ENCODE measurements around the gene FAM124A. TPM values are rescaled to one million over a fixed set of nuclear protein-coding genes. Genes with fewer than 3 reads are reported as not detected.

FAM124A gene
- total RNA-seq, 1 experiment from 2014 or later = 3.1 TPM

GRCh38 chr13:51246418-51247277, 24.4 kb downstream of the FAM124A start:
- POLR2A ChIA-PET = interaction anchor here (1.7 kb wide), 1 partner anchor 207 kb away, joined by 3 read pairs; no protein-coding TSS in a partner anchor

GRCh38 chr13:51249255-51249654, 27.1 kb downstream of the FAM124A start:
- H2AFZ ChIP-seq (ENCODE audit: low read depth, low read length, poor library complexity, severe bottlenecking) = no peak overlapping the region
- H3K36me3 ChIP-seq (ENCODE audit: control insufficient read depth in 1 of 2, insufficient read depth in 2 of 2, low read length in 2 of 2) = no peaks in the 10 kb centered on the region
- H3K27ac ChIP-seq (ENCODE audit: low read depth, low read length) = no peak overlapping the region
- no peak overlapping the region for H3K4me3 ChIP-seq (replicated peaks in 1 of 2; ENCODE audit: low read depth in 1 of 2, low read length in 2 of 2)
- intact Hi-C loops (cut with micrococcal nuclease) = no loop called here
- no peak for DNase-seq (ENCODE audit: low read depth, low spot score)
- BruUV-seq (replicated peaks) = no TSS peak
- no peaks in the 10 kb centered on the region for H3K9me2 ChIP-seq (ENCODE audit: insufficient read depth)
- no peaks in the 10 kb centered on the region for H3K79me2 ChIP-seq (ENCODE audit: insufficient read depth, low read length)
- peaks cover 0 to 6% of the 10 kb centered on the region in 2 experiments; a peak in 1 of 4 replicates for H3K4me1 ChIP-seq (ENCODE audit: control insufficient read depth in 1 of 2, insufficient read depth in 2 of 2, low read length in 2 of 2)
- POLR2A ChIA-PET = no interaction called here
- RAD21 ChIA-PET (ENCODE audit: low non-redundant PET in 1 of 2, low total read pairs in 2 of 2, uncharacterized antibody in 2 of 2, unreplicated experiment in 2 of 2) = no interaction called here
- no peaks in the 10 kb centered on the region for H4K20me1 ChIP-seq (ENCODE audit: insufficient read depth)
- H3K27me3 ChIP-seq (ENCODE audit: insufficient read depth, low read length) = no peaks in the 10 kb centered on the region
- ATAC-seq = no peak
- CTCF ChIA-PET = interaction anchor here (1.0 kb wide), 1 partner anchor 37 kb away, joined by 3 read pairs; no protein-coding TSS in a partner anchor
- no peak overlapping the region for H3K9ac ChIP-seq (ENCODE audit: low read length)
- H3K9me3 ChIP-seq (ENCODE audit: control insufficient read depth in 1 of 2, insufficient read depth in 1 of 2, low read depth in 1 of 2, low read length in 2 of 2) = no peaks in the 10 kb centered on the region
- H3K4me2 ChIP-seq (ENCODE audit: low read length) = no peak overlapping the region
- TF ChIP-seq ATF3 (IDR thresholded peaks at IDR 0.05) (no peak), EZH2phosphoT487 (IDR thresholded peaks at IDR 0.05; ENCODE audit: borderline replicate concordance) (no peak), ZNF274 (IDR thresholded peaks at IDR 0.05; ENCODE audit: low read depth, low read length) (no peak), RAD21 (IDR thresholded peaks at IDR 0.05; ENCODE audit: low read depth) (no peak), TCF7L2 (IDR thresholded peaks at IDR 0.05; ENCODE audit: borderline replicate concordance, extremely low read depth, insufficient read depth, insufficient read length) (no peak), CBX3 (IDR thresholded peaks at IDR 0.05; ENCODE audit: low read depth) (no peak), MAX (IDR thresholded peaks at IDR 0.05) (no peak), SIN3A (IDR thresholded peaks at IDR 0.05; ENCODE audit: low read depth) (no peak)
- TF ChIP-seq, protein P1, sequence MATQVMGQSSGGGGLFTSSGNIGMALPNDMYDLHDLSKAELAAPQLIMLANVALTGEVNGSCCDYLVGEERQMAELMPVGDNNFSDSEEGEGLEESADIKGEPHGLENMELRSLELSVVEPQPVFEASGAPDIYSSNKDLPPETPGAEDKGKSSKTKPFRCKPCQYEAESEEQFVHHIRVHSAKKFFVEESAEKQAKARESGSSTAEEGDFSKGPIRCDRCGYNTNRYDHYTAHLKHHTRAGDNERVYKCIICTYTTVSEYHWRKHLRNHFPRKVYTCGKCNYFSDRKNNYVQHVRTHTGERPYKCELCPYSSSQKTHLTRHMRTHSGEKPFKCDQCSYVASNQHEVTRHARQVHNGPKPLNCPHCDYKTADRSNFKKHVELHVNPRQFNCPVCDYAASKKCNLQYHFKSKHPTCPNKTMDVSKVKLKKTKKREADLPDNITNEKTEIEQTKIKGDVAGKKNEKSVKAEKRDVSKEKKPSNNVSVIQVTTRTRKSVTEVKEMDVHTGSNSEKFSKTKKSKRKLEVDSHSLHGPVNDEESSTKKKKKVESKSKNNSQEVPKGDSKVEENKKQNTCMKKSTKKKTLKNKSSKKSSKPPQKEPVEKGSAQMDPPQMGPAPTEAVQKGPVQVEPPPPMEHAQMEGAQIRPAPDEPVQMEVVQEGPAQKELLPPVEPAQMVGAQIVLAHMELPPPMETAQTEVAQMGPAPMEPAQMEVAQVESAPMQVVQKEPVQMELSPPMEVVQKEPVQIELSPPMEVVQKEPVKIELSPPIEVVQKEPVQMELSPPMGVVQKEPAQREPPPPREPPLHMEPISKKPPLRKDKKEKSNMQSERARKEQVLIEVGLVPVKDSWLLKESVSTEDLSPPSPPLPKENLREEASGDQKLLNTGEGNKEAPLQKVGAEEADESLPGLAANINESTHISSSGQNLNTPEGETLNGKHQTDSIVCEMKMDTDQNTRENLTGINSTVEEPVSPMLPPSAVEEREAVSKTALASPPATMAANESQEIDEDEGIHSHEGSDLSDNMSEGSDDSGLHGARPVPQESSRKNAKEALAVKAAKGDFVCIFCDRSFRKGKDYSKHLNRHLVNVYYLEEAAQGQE (IDR thresholded peaks at IDR 0.05; ENCODE audit: low read depth) = no peak
- TF ChIP-seq, protein P2, sequence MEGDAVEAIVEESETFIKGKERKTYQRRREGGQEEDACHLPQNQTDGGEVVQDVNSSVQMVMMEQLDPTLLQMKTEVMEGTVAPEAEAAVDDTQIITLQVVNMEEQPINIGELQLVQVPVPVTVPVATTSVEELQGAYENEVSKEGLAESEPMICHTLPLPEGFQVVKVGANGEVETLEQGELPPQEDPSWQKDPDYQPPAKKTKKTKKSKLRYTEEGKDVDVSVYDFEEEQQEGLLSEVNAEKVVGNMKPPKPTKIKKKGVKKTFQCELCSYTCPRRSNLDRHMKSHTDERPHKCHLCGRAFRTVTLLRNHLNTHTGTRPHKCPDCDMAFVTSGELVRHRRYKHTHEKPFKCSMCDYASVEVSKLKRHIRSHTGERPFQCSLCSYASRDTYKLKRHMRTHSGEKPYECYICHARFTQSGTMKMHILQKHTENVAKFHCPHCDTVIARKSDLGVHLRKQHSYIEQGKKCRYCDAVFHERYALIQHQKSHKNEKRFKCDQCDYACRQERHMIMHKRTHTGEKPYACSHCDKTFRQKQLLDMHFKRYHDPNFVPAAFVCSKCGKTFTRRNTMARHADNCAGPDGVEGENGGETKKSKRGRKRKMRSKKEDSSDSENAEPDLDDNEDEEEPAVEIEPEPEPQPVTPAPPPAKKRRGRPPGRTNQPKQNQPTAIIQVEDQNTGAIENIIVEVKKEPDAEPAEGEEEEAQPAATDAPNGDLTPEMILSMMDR (IDR thresholded peaks at IDR 0.05 in 2 of 3, conservative IDR thresholded peaks at IDR 0.05 in 1 of 3; ENCODE audit: borderline replicate concordance in 1 of 3, insufficient read depth in 1 of 3, low read depth in 2 of 3, low read length in 2 of 3) = no peak

More at GRCh38 chr13:51246418-51247277, 24.4 kb downstream of the FAM124A start:
- no peaks in the 10 kb centered on the region for H4K20me1 ChIP-seq (ENCODE audit: insufficient read depth)
- H3K9me3 ChIP-seq (ENCODE audit: control insufficient read depth in 1 of 2, insufficient read depth in 1 of 2, low read depth in 1 of 2, low read length in 2 of 2) = no peaks in the 10 kb centered on the region
- no peak overlapping the region for H3K4me3 ChIP-seq (replicated peaks in 1 of 2; ENCODE audit: low read depth in 1 of 2, low read length in 2 of 2)
- H3K36me3 ChIP-seq (ENCODE audit: control insufficient read depth in 1 of 2, insufficient read depth in 2 of 2, low read length in 2 of 2) = no peaks in the 10 kb centered on the region
- CTCF ChIA-PET = interaction anchor here (0.7 kb wide), 1 partner anchor 40 kb away, joined by 3 read pairs; no protein-coding TSS in a partner anchor
- H3K9ac ChIP-seq (ENCODE audit: low read length) = no peak overlapping the region
- peaks cover 0 to 6% of the 10 kb centered on the region in 2 experiments; a peak in 1 of 4 replicates for H3K4me1 ChIP-seq (ENCODE audit: control insufficient read depth in 1 of 2, insufficient read depth in 2 of 2, low read length in 2 of 2)
- intact Hi-C loops (cut with micrococcal nuclease) = no loop called here
- no peaks in the 10 kb centered on the region for H3K79me2 ChIP-seq (ENCODE audit: insufficient read depth, low read length)
- H2AFZ ChIP-seq (ENCODE audit: low read depth, low read length, poor library complexity, severe bottlenecking) = no peak overlapping the region
- DNase-seq (ENCODE audit: low read depth, low spot score) = no peak
- no peak for ATAC-seq
- H3K4me2 ChIP-seq (ENCODE audit: low read length) = no peak overlapping the region
- RAD21 ChIA-PET (ENCODE audit: low non-redundant PET in 1 of 2, low total read pairs in 2 of 2, uncharacterized antibody in 2 of 2, unreplicated experiment in 2 of 2) = no interaction called here
- H3K9me2 ChIP-seq (ENCODE audit: insufficient read depth) = no peaks in the 10 kb centered on the region
- TF ChIP-seq YY1 (IDR thresholded peaks at IDR 0.05; ENCODE audit: extremely low read depth, insufficient replicate concordance, low read depth, low read length) (no peak), ELF1 (IDR thresholded peaks at IDR 0.05; ENCODE audit: borderline replicate concordance, low read depth) (no peak)
- BruUV-seq (replicated peaks) = no TSS peak
- no peak overlapping the region for H3K27ac ChIP-seq (ENCODE audit: low read depth, low read length)
- no peaks in the 10 kb centered on the region for H3K27me3 ChIP-seq (ENCODE audit: insufficient read depth, low read length)
